Keratinocyte (primary cell): Measurements from ENCODE around the gene PICALM. TPM values are rescaled to one million over a fixed set of nuclear protein-coding genes. Genes with fewer than 3 reads are reported as not detected.

Experiments used
- DNase-seq: peaks from one replicate; pipeline ENCODE4 v3.0.0-alpha.2; 2011; ENCODE audit warnings: low read depth, missing footprints, low spot score
- FAIRE-seq: peaks from 2 replicates; lab custom pipeline; 2011; peaks lifted over from hg19 to GRCh38; lab: Jason Lieb, UNC
- H2AFZ ChIP-seq: 2 replicates; pipeline ENCODE4 v1.6.0; 2012; ENCODE audit warnings: low read length, control low read depth, inconsistent platforms; ENCODE audit not compliant: control insufficient read depth
- H3K27ac ChIP-seq: 2 replicates; pipeline ENCODE4 v1.5.1; 2011; ENCODE audit warnings: low read length; ENCODE audit not compliant: control insufficient read depth, insufficient read depth
- H3K27me3 ChIP-seq: 3 replicates; pipeline ENCODE4 v1.6.0; 2011; ENCODE audit warnings: low read length; ENCODE audit not compliant: control insufficient read depth, insufficient read depth; ENCODE audit errors: extremely low read depth
- H3K36me3 ChIP-seq, 2 experiments: 2 replicates in 1 of 2; 3 replicates in 1 of 2; pipeline ENCODE4 v1.5.1; 2011; ENCODE audit warnings: low read length in 2 of 2, mild to moderate bottlenecking in 1 of 2; ENCODE audit not compliant: control insufficient read depth in 2 of 2, insufficient read depth in 2 of 2; ENCODE audit errors: extremely low read depth in 1 of 2
- H3K4me1 ChIP-seq: 3 replicates; pipeline ENCODE4 v1.5.1; 2011; ENCODE audit warnings: low read length; ENCODE audit not compliant: control insufficient read depth, insufficient read depth; ENCODE audit errors: extremely low read depth
- H3K4me2 ChIP-seq: 3 replicates; pipeline ENCODE4 v1.6.0; 2011; ENCODE audit warnings: low read depth, low read length; ENCODE audit not compliant: control insufficient read depth, insufficient read depth; ENCODE audit errors: extremely low read depth
- H3K4me3 ChIP-seq, 3 experiments: fragments of 200-600 bp in 1 of 3; sonication (generic) in 1 of 3; 2 replicates in 2 of 3; 3 replicates in 1 of 3; pipeline ENCODE4 v1.5.1; 2011 to 2016; ENCODE audit warnings: low read length in 3 of 3, mild to moderate bottlenecking in 3 of 3, control low read depth in 2 of 3, inconsistent platforms in 1 of 3, low read depth in 1 of 3, mixed read lengths in 1 of 3, mixed run types in 1 of 3, moderate library complexity in 1 of 3; ENCODE audit not compliant: control insufficient read depth in 2 of 3, insufficient read depth in 2 of 3; ENCODE audit errors: extremely low read depth in 1 of 3
- H3K79me2 ChIP-seq: 2 replicates; pipeline ENCODE4 v1.6.0; 2012; ENCODE audit warnings: low read length; ENCODE audit not compliant: control insufficient read depth, insufficient read depth
- H3K9ac ChIP-seq: 3 replicates; pipeline ENCODE4 v1.6.0; 2011; ENCODE audit warnings: low read length; ENCODE audit not compliant: control insufficient read depth, insufficient read depth; ENCODE audit errors: extremely low read depth
- H3K9me1 ChIP-seq: 3 replicates; pipeline ENCODE4 v1.6.0; 2011; ENCODE audit warnings: low read length; ENCODE audit not compliant: control insufficient read depth, insufficient read depth; ENCODE audit errors: extremely low read depth
- H3K9me3 ChIP-seq: 2 replicates; pipeline ENCODE4 v1.5.1; 2012; ENCODE audit warnings: low read depth, low read length; ENCODE audit not compliant: control insufficient read depth
- H4K20me1 ChIP-seq: 3 replicates; pipeline ENCODE4 v1.6.0; 2011; ENCODE audit warnings: low read length; ENCODE audit not compliant: control insufficient read depth, insufficient read depth; ENCODE audit errors: extremely low read depth
- EZH2 ChIP-seq: IDR thresholded peaks from one replicate; pipeline ENCODE4 v1.6.1; 2012; ENCODE audit warnings: inconsistent platforms, mild to moderate bottlenecking, low read length, moderate library complexity
- dilution Hi-C: fragments of 300-500 bp; cut with MboI; formaldehyde crosslinking; loops from one replicate; pipeline ENCODE4 v1.7.0; 2020; ENCODE audit warnings: low sequenced_read_pairs; ENCODE audit not compliant: extremely low pct_ligation_motif_present
- polyA plus RNA-seq, 5 experiments: library from polyadenylated mRNA; depleted of rRNA in 3 of 5; stranded (reverse) in 3 of 5; stranded (forward) in 1 of 5; unstranded in 1 of 5; fragments of >200 nt; gene quantifications; 1 replicate in 1 of 5; 2 replicates in 3 of 5; 3 replicates in 1 of 5; pipeline versions ENCODE4 v1.2.1 to v1.2.3, GENCODE V29; 2011 to 2012; ENCODE audit warnings: missing spikeins in 2 of 5, low read depth in 1 of 5, low replicate concordance in 1 of 5
- TF ChIP-seq, protein P1 (sequence below), 3 experiments: IDR thresholded peaks in 1 of 3; conservative IDR thresholded peaks in 1 of 3; optimal IDR thresholded peaks in 1 of 3; 2 replicates in 2 of 3; 3 replicates in 1 of 3; pipeline versions ENCODE3 to v1.5.1; 2011; ENCODE audit warnings: low read length in 3 of 3, mild to moderate bottlenecking in 3 of 3, moderate library complexity in 2 of 3, control low read depth in 1 of 3, inconsistent platforms in 1 of 3; ENCODE audit not compliant: insufficient read depth in 2 of 3; ENCODE audit errors: extremely low read depth in 1 of 3

Gene PICALM
- polyA plus RNA-seq, 1 donor (not counting 4 experiments of a cell fraction or from before 2014, with no cell fraction given), result 293 TPM

GRCh38 chr11:86021377-86021776, 47.5 kb downstream of the PICALM start:
- Histone ChIP-seq H3K27ac (no peak overlapping the region), H3K27me3 (no peaks in the 10 kb centered on the region), H2AFZ (no peak overlapping the region), H4K20me1 (no peaks in the 10 kb centered on the region), H3K9me3 (no peaks in the 10 kb centered on the region), H3K9me1 (no peaks in the 10 kb centered on the region), H3K36me3 (peaks cover 7 to 10% of the 10 kb centered on the region in 2 experiments), H3K79me2 (peaks cover 41% of the 10 kb centered on the region), H3K4me1 (no peaks in the 10 kb centered on the region), H3K4me3 (no peak overlapping the region), H3K4me2 (no peak overlapping the region), H3K9ac (no peak overlapping the region)
- FAIRE-seq (no peak), DNase-seq (no peak)
- dilution Hi-C loops, result no loop called here
- TF ChIP-seq, protein P1, sequence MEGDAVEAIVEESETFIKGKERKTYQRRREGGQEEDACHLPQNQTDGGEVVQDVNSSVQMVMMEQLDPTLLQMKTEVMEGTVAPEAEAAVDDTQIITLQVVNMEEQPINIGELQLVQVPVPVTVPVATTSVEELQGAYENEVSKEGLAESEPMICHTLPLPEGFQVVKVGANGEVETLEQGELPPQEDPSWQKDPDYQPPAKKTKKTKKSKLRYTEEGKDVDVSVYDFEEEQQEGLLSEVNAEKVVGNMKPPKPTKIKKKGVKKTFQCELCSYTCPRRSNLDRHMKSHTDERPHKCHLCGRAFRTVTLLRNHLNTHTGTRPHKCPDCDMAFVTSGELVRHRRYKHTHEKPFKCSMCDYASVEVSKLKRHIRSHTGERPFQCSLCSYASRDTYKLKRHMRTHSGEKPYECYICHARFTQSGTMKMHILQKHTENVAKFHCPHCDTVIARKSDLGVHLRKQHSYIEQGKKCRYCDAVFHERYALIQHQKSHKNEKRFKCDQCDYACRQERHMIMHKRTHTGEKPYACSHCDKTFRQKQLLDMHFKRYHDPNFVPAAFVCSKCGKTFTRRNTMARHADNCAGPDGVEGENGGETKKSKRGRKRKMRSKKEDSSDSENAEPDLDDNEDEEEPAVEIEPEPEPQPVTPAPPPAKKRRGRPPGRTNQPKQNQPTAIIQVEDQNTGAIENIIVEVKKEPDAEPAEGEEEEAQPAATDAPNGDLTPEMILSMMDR (optimal IDR thresholded peaks at IDR 0.05 in 1 of 3, IDR thresholded peaks at IDR 0.05 in 1 of 3, conservative IDR thresholded peaks at IDR 0.05 in 1 of 3; ENCODE audit: extremely low read depth in 1 of 3, insufficient read depth in 2 of 3, low read length in 3 of 3), result no peak
- no peak for TF ChIP-seq EZH2

GRCh38 chr11:86018249-86018648, 50.6 kb downstream of the PICALM start:
- Histone ChIP-seq H3K4me3 (no peak overlapping the region), H3K4me2 (no peak overlapping the region), H3K27ac (no peak overlapping the region), H2AFZ (no peak overlapping the region), H3K79me2 (peaks cover 43% of the 10 kb centered on the region), H3K36me3 (peaks cover 7 to 10% of the 10 kb centered on the region in 2 experiments), H3K9me1 (no peaks in the 10 kb centered on the region), H4K20me1 (no peaks in the 10 kb centered on the region), H3K27me3 (no peaks in the 10 kb centered on the region), H3K4me1 (no peaks in the 10 kb centered on the region), H3K9me3 (no peaks in the 10 kb centered on the region), H3K9ac (no peak overlapping the region)
- no peak for DNase-seq
- FAIRE-seq, result no peak
- no peak for TF ChIP-seq EZH2
- TF ChIP-seq, protein P1 (optimal IDR thresholded peaks at IDR 0.05 in 1 of 3, IDR thresholded peaks at IDR 0.05 in 1 of 3, conservative IDR thresholded peaks at IDR 0.05 in 1 of 3; ENCODE audit: extremely low read depth in 1 of 3, insufficient read depth in 2 of 3, low read length in 3 of 3), result no peak
- dilution Hi-C loops, result no loop called here
